ENCODE results near the gene PDIA6. TPM values are rescaled to one million over a fixed set of nuclear protein-coding genes. Genes with fewer than 3 reads are reported as not detected.
"Not testable (repeated sequence)": the region's sequence is repeated elsewhere in the genome, so short reads cannot be mapped to it uniquely, and the experiment has no call there.

The PDIA6 gene
- total RNA-seq, 1 donor from 2014 or later, result 205 TPM

- H3K27ac Mint-ChIP-seq (ENCODE audit: unreplicated experiment), result peak overlapping the region; percentile 89
- H3K27me3 Mint-ChIP-seq (ENCODE audit: unreplicated experiment), result no peaks in the 10 kb centered on the region
- H3K9me3 Mint-ChIP-seq (ENCODE audit: unreplicated experiment), result no peaks in the 10 kb centered on the region
- peaks cover 37% of the 10 kb centered on the region for H3K4me1 Mint-ChIP-seq (ENCODE audit: unreplicated experiment)
- TF ChIP-seq CTCF (IDR thresholded peaks at IDR 0.05), result no peak
- no peak for DNase-seq (ENCODE audit: extremely low spot score, unreplicated experiment)
- H3K4me3 Mint-ChIP-seq (ENCODE audit: unreplicated experiment), result peak overlapping the region; percentile 89
- no peaks in the 10 kb centered on the region for H3K36me3 Mint-ChIP-seq (ENCODE audit: unreplicated experiment)
Observed at GRCh38 chr2:10810202-10811161, 2.1 kb downstream of the PDIA6 start.

GRCh38 chr2:10806543-10806942 is 6.0 kb downstream of the PDIA6 start:
- no peak overlapping the region for H3K27ac Mint-ChIP-seq (ENCODE audit: unreplicated experiment)
- DNase-seq (ENCODE audit: extremely low spot score, unreplicated experiment), result no peak
- peaks cover 23% of the 10 kb centered on the region for H3K4me1 Mint-ChIP-seq (ENCODE audit: unreplicated experiment)
- peaks cover 5% of the 10 kb centered on the region for H3K36me3 Mint-ChIP-seq (ENCODE audit: unreplicated experiment)
- no peak overlapping the region for H3K4me3 Mint-ChIP-seq (ENCODE audit: unreplicated experiment)
- H3K9me3 Mint-ChIP-seq (ENCODE audit: unreplicated experiment), result no peaks in the 10 kb centered on the region
- H3K27me3 Mint-ChIP-seq (ENCODE audit: unreplicated experiment), result no peaks in the 10 kb centered on the region
- TF ChIP-seq CTCF (IDR thresholded peaks at IDR 0.05), result no peak

GRCh38 chr2:10805990-10806389 is 6.6 kb downstream of the PDIA6 start:
- peaks cover 17% of the 10 kb centered on the region for H3K4me1 Mint-ChIP-seq (ENCODE audit: unreplicated experiment)
- H3K9me3 Mint-ChIP-seq (ENCODE audit: unreplicated experiment); H3K27ac Mint-ChIP-seq (ENCODE audit: unreplicated experiment); DNase-seq (ENCODE audit: extremely low spot score, unreplicated experiment); H3K36me3 Mint-ChIP-seq (ENCODE audit: unreplicated experiment); H3K4me3 Mint-ChIP-seq (ENCODE audit: unreplicated experiment); H3K27me3 Mint-ChIP-seq (ENCODE audit: unreplicated experiment): not testable (repeated sequence)

DNA sequence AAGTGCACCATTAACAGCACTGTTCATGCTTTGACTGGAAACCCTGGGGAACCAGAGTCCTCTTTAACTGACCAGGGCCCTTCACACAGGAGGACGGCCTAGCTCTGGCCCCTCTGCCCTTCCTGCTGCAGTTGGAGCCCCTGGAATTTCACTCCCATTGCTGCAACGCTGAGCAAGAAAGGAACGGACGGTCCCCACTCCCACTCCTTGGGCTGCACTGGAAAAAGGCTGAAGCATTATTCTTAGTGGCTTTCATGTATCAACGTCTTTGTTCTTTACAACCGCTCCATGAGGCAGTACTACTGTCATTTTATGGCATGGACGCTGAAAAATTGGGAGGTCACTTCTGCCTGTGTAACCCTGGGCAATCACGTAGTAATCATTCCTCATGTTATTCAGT is 9.9 kb downstream of the PDIA6 start:
- Mint-ChIP-seq H3K27me3 (ENCODE audit: unreplicated experiment) (no peaks in the 10 kb centered on the region), H3K4me3 (ENCODE audit: unreplicated experiment) (no peak overlapping the region), H3K4me1 (ENCODE audit: unreplicated experiment) (no peaks in the 10 kb centered on the region), H3K9me3 (ENCODE audit: unreplicated experiment) (no peaks in the 10 kb centered on the region), H3K36me3 (ENCODE audit: unreplicated experiment) (peaks cover 16% of the 10 kb centered on the region), H3K27ac (ENCODE audit: unreplicated experiment) (no peak overlapping the region)
- no peak for TF ChIP-seq CTCF (IDR thresholded peaks at IDR 0.05)
- DNase-seq (ENCODE audit: extremely low spot score, unreplicated experiment), result no peak

DNA sequence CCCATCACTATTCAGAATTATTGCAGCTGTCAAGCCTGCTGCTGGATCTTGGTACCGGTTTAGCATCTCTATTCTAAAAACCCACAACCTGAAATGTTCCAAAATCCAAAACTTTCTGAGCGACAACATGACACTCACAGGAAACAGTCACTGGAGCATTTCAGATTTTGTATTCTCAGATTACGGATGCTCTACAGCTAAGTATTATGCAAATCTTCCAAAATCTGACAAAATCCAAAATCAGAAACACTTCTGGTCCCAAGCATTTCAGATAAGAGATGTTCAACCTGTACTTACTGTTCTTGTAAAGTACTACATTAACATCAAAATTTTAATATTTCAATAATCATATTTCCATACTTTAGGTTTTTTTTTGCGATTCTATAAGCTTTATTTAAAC is 12.4 kb downstream of the PDIA6 start:
- no peak overlapping the region for H3K4me3 Mint-ChIP-seq (ENCODE audit: unreplicated experiment)
- peaks cover 37% of the 10 kb centered on the region for H3K36me3 Mint-ChIP-seq (ENCODE audit: unreplicated experiment)
- no peak overlapping the region for H3K27ac Mint-ChIP-seq (ENCODE audit: unreplicated experiment)
- no peak for DNase-seq (ENCODE audit: extremely low spot score, unreplicated experiment)
- H3K4me1 Mint-ChIP-seq (ENCODE audit: unreplicated experiment), result no peaks in the 10 kb centered on the region
- H3K27me3 Mint-ChIP-seq (ENCODE audit: unreplicated experiment), result no peaks in the 10 kb centered on the region
- no peaks in the 10 kb centered on the region for H3K9me3 Mint-ChIP-seq (ENCODE audit: unreplicated experiment)
- TF ChIP-seq CTCF (IDR thresholded peaks at IDR 0.05), result no peak

Measured in osteocyte (in vitro differentiated cells).